HL-60/S4 (cell line): ENCODE data around the gene EXOC2.
"Not testable (repeated sequence)": the region's sequence is repeated elsewhere in the genome, so short reads cannot be mapped to it uniquely, and the experiment has no call there.

ENCODE experiments used
- in situ Hi-C: fragments of 300-500 bp; cut with MboI; formaldehyde crosslinking; loops from 2 replicates; pipeline ENCODE4 v1.14.3; 2022; ENCODE audit warnings: low sequenced_read_pairs

Gene EXOC2

GRCh38 chr6:593139-593906 is 99.6 kb downstream of the EXOC2 start:
- in situ Hi-C loops = loop anchor here (25.0 kb wide), 2 partner anchors 194 to 819 kb away; no protein-coding TSS in a partner anchor

GRCh38 chr6:589090-589489 is 103.8 kb downstream of the EXOC2 start:
- in situ Hi-C loops = loop anchor here (25.0 kb wide), 2 partner anchors 198 to 823 kb away; no protein-coding TSS in a partner anchor

- in situ Hi-C loops = loop anchor here (25.0 kb wide), 2 partner anchors 201 to 826 kb away; no protein-coding TSS in a partner anchor
Measured at GRCh38 chr6:586553-586952, 106.4 kb downstream of the EXOC2 start.

GRCh38 chr6:583635-584034 is 109.3 kb downstream of the EXOC2 start:
- in situ Hi-C loops = loop anchor here (25.0 kb wide), 2 partner anchors 204 to 829 kb away; no protein-coding TSS in a partner anchor

- in situ Hi-C loops = loop anchor here (25.0 kb wide), 2 partner anchors 204 to 829 kb away; no protein-coding TSS in a partner anchor
Measured at GRCh38 chr6:583116-583515, 109.8 kb downstream of the EXOC2 start.

GRCh38 chr6:582370-582769 is 110.6 kb downstream of the EXOC2 start:
- in situ Hi-C loops = loop anchor here (25.0 kb wide), 2 partner anchors 205 to 830 kb away; no protein-coding TSS in a partner anchor

- in situ Hi-C loops = loop anchor here (25.0 kb wide), 2 partner anchors 208 to 833 kb away; no protein-coding TSS in a partner anchor
Measured at GRCh38 chr6:579339-579738, 113.6 kb downstream of the EXOC2 start.

- in situ Hi-C loops = no loop called here
Measured at GRCh38 chr6:572596-573265, 120.2 kb downstream of the EXOC2 start.

- in situ Hi-C loops = no loop called here
Measured at GRCh38 chr6:571892-572291, 121.0 kb downstream of the EXOC2 start.

- in situ Hi-C loops = no loop called here
Measured at GRCh38 chr6:570825-571224, 122.1 kb downstream of the EXOC2 start.

- in situ Hi-C loops = no loop called here
Measured at GRCh38 chr6:568954-569523, 123.9 kb downstream of the EXOC2 start.

- in situ Hi-C loops = no loop called here
Measured at GRCh38 chr6:568085-568484, 124.9 kb downstream of the EXOC2 start.

GRCh38 chr6:563863-564262 is 129.1 kb downstream of the EXOC2 start:
- in situ Hi-C loops = no loop called here

- in situ Hi-C loops = no loop called here
Measured at GRCh38 chr6:562052-562676, 130.8 kb downstream of the EXOC2 start.

- in situ Hi-C loops = not testable (repeated sequence)
Measured at GRCh38 chr6:561335-561734, 131.6 kb downstream of the EXOC2 start.

GRCh38 chr6:558959-559358 is 134.0 kb downstream of the EXOC2 start:
- in situ Hi-C loops = no loop called here

GRCh38 chr6:558089-558488 is 134.8 kb downstream of the EXOC2 start:
- in situ Hi-C loops = no loop called here

- in situ Hi-C loops = no loop called here
Measured at GRCh38 chr6:551829-552350, 141.0 kb downstream of the EXOC2 start.

- in situ Hi-C loops = no loop called here
Measured at GRCh38 chr6:551405-551804, 141.5 kb downstream of the EXOC2 start.

- in situ Hi-C loops = no loop called here
Measured at GRCh38 chr6:549906-550305, 143.0 kb downstream of the EXOC2 start.

GRCh38 chr6:548517-548916 is 144.4 kb downstream of the EXOC2 start:
- in situ Hi-C loops = no loop called here
